ENCODE results near the gene SHISA8.

SHISA8 gene

DNA sequence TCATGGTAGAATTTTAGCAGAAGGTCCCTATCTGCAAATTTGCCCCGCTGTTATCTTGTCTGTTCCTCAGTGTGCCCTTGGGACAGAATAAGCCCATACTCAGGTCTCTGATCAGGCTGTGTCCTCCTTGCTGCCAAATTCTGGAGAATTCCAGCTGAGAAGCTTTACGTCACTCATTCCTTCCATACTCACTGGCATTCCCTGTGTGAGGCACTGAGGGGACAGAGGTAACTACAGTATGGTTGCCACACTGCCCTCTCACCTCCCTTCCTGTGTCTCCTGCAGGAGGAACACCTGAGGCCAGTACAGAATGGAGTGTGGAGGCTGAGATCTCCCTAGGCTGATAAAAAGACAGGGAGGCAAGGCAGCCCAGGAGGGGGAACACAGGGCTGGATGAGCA lies 31.5 kb downstream of the SHISA8 start:
- no peak for DNase-seq (ENCODE audit: low read depth in 2 of 2)
- H3K4me3 ChIP-seq (replicated peaks in 1 of 2; ENCODE audit: low read depth in 2 of 2, low read length in 2 of 2), result no peak overlapping the region
- TF ChIP-seq CTCF (IDR thresholded peaks at IDR 0.05; ENCODE audit: low read depth, low read length), result no peak

DNA sequence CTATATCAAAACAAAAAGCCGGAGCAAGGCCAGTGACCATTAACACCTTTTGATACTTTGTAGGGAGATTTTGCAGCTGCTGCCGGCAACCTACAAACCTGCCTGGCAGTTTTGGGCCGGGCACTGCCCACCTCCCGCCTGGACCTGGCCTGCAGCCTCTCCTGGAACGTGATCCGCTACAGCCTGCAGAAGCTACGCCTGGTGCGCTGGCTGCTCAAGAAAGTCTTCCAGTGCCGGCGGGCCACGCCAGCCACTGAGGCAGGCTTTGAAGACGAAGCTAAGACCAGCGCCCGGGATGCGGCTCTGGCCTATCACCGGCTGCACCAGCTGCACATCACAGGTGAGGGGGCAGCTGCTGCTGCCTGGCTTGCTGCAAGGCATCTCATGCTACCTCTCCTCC lies 34.2 kb downstream of the SHISA8 start:
- no peak for DNase-seq (ENCODE audit: low read depth in 2 of 2)
- no peak overlapping the region for H3K4me3 ChIP-seq (replicated peaks in 1 of 2; ENCODE audit: low read depth in 2 of 2, low read length in 2 of 2)
- TF ChIP-seq CTCF (IDR thresholded peaks at IDR 0.05; ENCODE audit: low read depth, low read length), result no peak

GRCh38 chr22:41876675-41877074 lies 38.2 kb downstream of the SHISA8 start:
- no peak for TF ChIP-seq CTCF (IDR thresholded peaks at IDR 0.05; ENCODE audit: low read depth, low read length)
- no peak for DNase-seq (ENCODE audit: low read depth in 2 of 2)
- no peak overlapping the region for H3K4me3 ChIP-seq (replicated peaks in 1 of 2; ENCODE audit: low read depth in 2 of 2, low read length in 2 of 2)

GRCh38 chr22:41876275-41876674 lies 38.6 kb downstream of the SHISA8 start:
- no peak overlapping the region for H3K4me3 ChIP-seq (replicated peaks in 1 of 2; ENCODE audit: low read depth in 2 of 2, low read length in 2 of 2)
- TF ChIP-seq CTCF (IDR thresholded peaks at IDR 0.05; ENCODE audit: low read depth, low read length), result no peak
- DNase-seq (ENCODE audit: low read depth in 2 of 2), result no peak

GRCh38 chr22:41875531-41876270 lies 39.2 kb downstream of the SHISA8 start:
- H3K4me3 ChIP-seq (replicated peaks in 1 of 2; ENCODE audit: low read depth in 2 of 2, low read length in 2 of 2), result no peak overlapping the region
- no peak for TF ChIP-seq CTCF (IDR thresholded peaks at IDR 0.05; ENCODE audit: low read depth, low read length)
- no peak for DNase-seq (ENCODE audit: low read depth in 2 of 2)

DNA sequence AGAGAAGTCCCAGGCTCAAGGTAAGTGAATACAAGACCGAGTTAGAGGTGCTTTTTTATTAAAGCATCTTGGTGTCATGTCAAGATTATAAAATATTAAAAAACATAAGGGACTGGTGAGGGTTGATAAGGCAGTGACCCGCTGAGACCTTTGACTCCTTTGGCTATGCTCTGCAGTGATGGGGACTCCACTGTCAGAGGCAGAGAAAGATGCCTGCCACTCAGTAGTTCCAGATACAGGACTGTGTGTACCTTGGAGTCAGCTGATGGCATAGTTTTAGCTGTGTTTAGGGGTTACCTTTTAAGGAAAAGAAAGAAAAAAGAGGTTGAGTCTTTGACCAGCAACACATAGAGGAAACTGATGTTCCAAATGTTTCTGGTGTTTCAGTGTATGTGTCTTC lies 40.8 kb downstream of the SHISA8 start:
- no peak for DNase-seq (ENCODE audit: low read depth in 2 of 2)
- TF ChIP-seq CTCF (IDR thresholded peaks at IDR 0.05; ENCODE audit: low read depth, low read length), result no peak
- no peak overlapping the region for H3K4me3 ChIP-seq (replicated peaks in 1 of 2; ENCODE audit: low read depth in 2 of 2, low read length in 2 of 2)

GRCh38 chr22:41873391-41873790 lies 41.5 kb downstream of the SHISA8 start:
- H3K4me3 ChIP-seq (replicated peaks in 1 of 2; ENCODE audit: low read depth in 2 of 2, low read length in 2 of 2), result no peak overlapping the region
- TF ChIP-seq CTCF (IDR thresholded peaks at IDR 0.05; ENCODE audit: low read depth, low read length), result no peak
- DNase-seq (ENCODE audit: low read depth in 2 of 2), result no peak
